MCF 10A (cell line): Measurements from ENCODE around the gene PRSS12. TPM values are rescaled to one million over a fixed set of nuclear protein-coding genes. Genes with fewer than 3 reads are reported as not detected.

Source experiments
- BruUV-seq: library from RNA; stranded (reverse); fragments of 400-500 nt; replicated peaks from 2 replicates; lab custom pipeline; 2021; lab: Mats Ljungman, UMichigan
- CTCF ChIA-PET: fragments of 300-600 bp; sonication (Branson Sonifier 250); formaldehyde crosslinking; extraction: SDS; loops from one replicate; lab custom pipeline; 2021; ENCODE audit warnings: antibody characterized with exemption, inconsistent platforms; lab: Yijun Ruan, JAX
- POLR2A ChIA-PET: fragments of 300-600, 350-650 bp; sonication (Branson Sonifier 250); formaldehyde crosslinking; extraction: SDS; loops from one replicate; lab custom pipeline; 2020; ENCODE audit warnings: antibody characterized with exemption, inconsistent platforms; lab: Yijun Ruan, JAX
- DNase-seq: peaks from one replicate; pipeline ENCODE4 v3.0.0-alpha.2; 2018; ENCODE audit not compliant: unreplicated experiment
- H3K27ac Mint-ChIP-seq: one replicate; pipeline ENCODE4 v1.8.0; 2022; ENCODE audit warnings: mild to moderate bottlenecking, low read depth, mixed read lengths; ENCODE audit not compliant: unreplicated experiment
- H3K27me3 Mint-ChIP-seq: one replicate; pipeline ENCODE4 v1.8.0; 2022; ENCODE audit warnings: mixed read lengths; ENCODE audit not compliant: insufficient read depth, unreplicated experiment
- H3K36me3 Mint-ChIP-seq: one replicate; pipeline ENCODE4 v1.8.0; 2022; ENCODE audit warnings: mild to moderate bottlenecking, moderate library complexity, mixed read lengths; ENCODE audit not compliant: insufficient read depth, unreplicated experiment
- H3K4me1 Mint-ChIP-seq: one replicate; pipeline ENCODE4 v1.8.0; 2022; ENCODE audit warnings: mixed read lengths; ENCODE audit not compliant: insufficient read depth, unreplicated experiment
- H3K4me3 Mint-ChIP-seq: one replicate; pipeline ENCODE4 v1.8.0; 2022; ENCODE audit warnings: mild to moderate bottlenecking, moderate library complexity, mixed read lengths; ENCODE audit not compliant: unreplicated experiment
- H3K9me3 Mint-ChIP-seq: one replicate; pipeline ENCODE4 v1.8.0; 2022; ENCODE audit warnings: mixed read lengths; ENCODE audit not compliant: unreplicated experiment
- CTCF ChIP-seq: fragments of 200-600 bp; IDR thresholded peaks from one replicate; pipeline ENCODE4 v1.8.0; 2022; ENCODE audit warnings: antibody characterized with exemption, mild to moderate bottlenecking; ENCODE audit not compliant: unreplicated experiment
- intact Hi-C: fragments of 100-400 bp; cut with micrococcal nuclease; formaldehyde crosslinking; loops from 2 replicates; pipeline ENCODE4 v1.14.1; 2022
- total RNA-seq: library from RNA; stranded (reverse); gene quantifications from 2 replicates; pipeline ENCODE4 v1.2.3, GENCODE V29; 2022

Gene PRSS12
- total RNA-seq, 1 experiment from 2014 or later, result 10.7 TPM

- no peak overlapping the region for H3K4me3 Mint-ChIP-seq
- ChIA-PET CTCF (interaction anchor here (1.7 kb wide), 1 partner anchor 9 kb away, joined by 4 read pairs; no protein-coding TSS in a partner anchor), POLR2A (interaction anchor here (1.0 kb wide), 1 partner anchor 11 kb away, joined by 3 read pairs; no protein-coding TSS in a partner anchor)
- intact Hi-C loops, result loop anchor here (5.0 kb wide), 1 partner anchor 671 kb away; no protein-coding TSS in a partner anchor
- no peaks in the 10 kb centered on the region for H3K27me3 Mint-ChIP-seq
- BruUV-seq, result no TSS peak
- TF ChIP-seq CTCF, result no peak
- DNase-seq, result no peak
- peaks cover 11% of the 10 kb centered on the region for H3K4me1 Mint-ChIP-seq
- no peaks in the 10 kb centered on the region for H3K9me3 Mint-ChIP-seq
- H3K36me3 Mint-ChIP-seq, result no peaks in the 10 kb centered on the region
- H3K27ac Mint-ChIP-seq, result no peak overlapping the region
These were observed 3.3 kb upstream of the PRSS12 start for GRCh38 chr4:118356111-118356510.

GRCh38 chr4:118354913-118355312, 2.1 kb upstream of the PRSS12 start:
- POLR2A ChIA-PET, result interaction anchor here (2.0 kb wide), 1 partner anchor 38 kb away, joined by 4 read pairs; no protein-coding TSS in a partner anchor

GRCh38 chr4:118353534-118354030, 779 bp upstream of the PRSS12 start:
- H3K4me3 Mint-ChIP-seq, result peak overlapping the region; percentile 81
- H3K36me3 Mint-ChIP-seq, result no peaks in the 10 kb centered on the region
- ChIA-PET POLR2A (interaction anchor here (1.0 to 3.1 kb wide), 11 partner anchors 13 to 75 kb away, joined by 3 to 23 read pairs (median 4); no protein-coding TSS in a partner anchor), CTCF (interaction anchor here (0.6 to 4.7 kb wide), 34 partner anchors 10 to 332 kb away, joined by 3 to 31 read pairs (median 4); partner anchors contain the start of gene METTL14)
- no peak for TF ChIP-seq CTCF
- BruUV-seq, result no TSS peak
- H3K9me3 Mint-ChIP-seq, result no peaks in the 10 kb centered on the region
- intact Hi-C loops, result loop anchor here (1.0 kb wide), 1 partner anchor 72 kb away; no protein-coding TSS in a partner anchor
- peaks cover 20% of the 10 kb centered on the region for H3K4me1 Mint-ChIP-seq
- DNase-seq, result no peak
- H3K27me3 Mint-ChIP-seq, result no peaks in the 10 kb centered on the region
- H3K27ac Mint-ChIP-seq, result peak overlapping the region; percentile 82

More at GRCh38 chr4:118354913-118355312, 2.1 kb upstream of the PRSS12 start:
- H3K36me3 Mint-ChIP-seq, result no peaks in the 10 kb centered on the region
- H3K9me3 Mint-ChIP-seq, result no peaks in the 10 kb centered on the region
- no peaks in the 10 kb centered on the region for H3K27me3 Mint-ChIP-seq
- DNase-seq, result no peak
- H3K27ac Mint-ChIP-seq, result no peak overlapping the region
- BruUV-seq, result no TSS peak
- peaks cover 11% of the 10 kb centered on the region for H3K4me1 Mint-ChIP-seq
- intact Hi-C loops, result loop anchor here (5.0 kb wide), 1 partner anchor 672 kb away; no protein-coding TSS in a partner anchor
- H3K4me3 Mint-ChIP-seq, result no peak overlapping the region
- TF ChIP-seq CTCF, result no peak
- CTCF ChIA-PET, result interaction anchor here (0.7 to 4.7 kb wide), 5 partner anchors 8 to 151 kb away, joined by 4 to 31 read pairs (median 8); no protein-coding TSS in a partner anchor
